HG02970 (cell line): ENCODE results near the gene TEX2.

ENCODE experiments used
- ATAC-seq: cut with Tn5 transposase; IDR thresholded peaks from one replicate; pipeline ENCODE4 v1.9.1; 2021; ENCODE audit warnings: mild to moderate bottlenecking, moderate library complexity, moderate number of reproducible peaks; ENCODE audit not compliant: unreplicated experiment, low FRiP score

The TEX2 gene

DNA sequence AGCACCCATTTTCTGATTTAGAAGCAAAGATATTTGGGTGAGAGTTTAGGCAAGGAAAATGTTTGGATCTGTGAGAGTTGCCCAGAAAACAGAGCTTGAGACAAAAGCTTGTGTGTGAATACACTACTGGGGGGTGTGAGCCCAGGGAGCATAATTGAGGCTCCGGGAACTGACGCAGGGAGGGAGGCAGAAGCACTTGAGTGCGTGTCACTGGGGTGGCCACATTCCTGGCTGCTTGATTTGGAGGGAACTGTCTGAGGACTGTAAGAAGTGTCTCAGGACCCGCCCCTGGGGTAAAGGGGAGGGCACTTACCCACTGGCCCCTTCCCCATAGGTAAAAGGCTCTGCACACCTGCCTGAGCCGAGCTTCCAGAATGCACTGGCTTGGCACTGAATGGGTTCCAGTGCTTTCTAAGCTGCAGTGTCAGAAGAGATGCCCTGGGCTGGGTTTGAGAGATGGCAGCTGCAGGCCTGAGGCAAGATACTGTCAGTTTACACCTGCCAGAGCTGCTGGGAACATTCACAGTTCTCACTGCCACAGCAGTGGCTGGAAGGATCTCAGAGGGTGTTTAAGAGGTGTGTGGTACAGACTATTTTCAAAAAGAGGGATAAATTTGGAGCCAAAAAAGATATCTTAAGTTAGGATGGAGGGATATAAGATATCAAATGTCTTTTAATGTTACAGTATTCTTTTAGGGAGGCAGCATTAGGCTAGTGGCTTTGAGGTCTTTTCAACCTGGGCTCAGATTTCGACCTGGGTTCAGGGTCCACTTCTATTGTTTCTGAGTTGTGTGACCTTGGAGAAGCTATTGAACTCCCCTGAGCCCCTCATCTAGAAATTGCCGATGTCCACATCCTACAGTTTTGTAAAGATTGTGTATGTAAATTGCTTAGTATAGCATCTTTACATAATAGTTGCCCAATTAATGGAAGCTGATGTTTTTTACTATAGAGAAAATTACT, 6.9 kb upstream of the TEX2 start:
- ATAC-seq, result no peak

GRCh38 chr17:64264891-64265290, 1.8 kb upstream of the TEX2 start:
- ATAC-seq, result no peak

- peak; percentile 25 for ATAC-seq
Measured at GRCh38 chr17:64262198-64262999, 661 bp downstream of the TEX2 start.

GRCh38 chr17:64261417-64262145, 1.5 kb downstream of the TEX2 start:
- ATAC-seq, result no peak

- ATAC-seq, result no peak
Measured at GRCh38 chr17:64260886-64261285, 2.2 kb downstream of the TEX2 start.

- ATAC-seq, result no peak
Measured at GRCh38 chr17:64259922-64260321, 3.1 kb downstream of the TEX2 start.

GRCh38 chr17:64259426-64259825, 3.6 kb downstream of the TEX2 start:
- no peak for ATAC-seq

DNA sequence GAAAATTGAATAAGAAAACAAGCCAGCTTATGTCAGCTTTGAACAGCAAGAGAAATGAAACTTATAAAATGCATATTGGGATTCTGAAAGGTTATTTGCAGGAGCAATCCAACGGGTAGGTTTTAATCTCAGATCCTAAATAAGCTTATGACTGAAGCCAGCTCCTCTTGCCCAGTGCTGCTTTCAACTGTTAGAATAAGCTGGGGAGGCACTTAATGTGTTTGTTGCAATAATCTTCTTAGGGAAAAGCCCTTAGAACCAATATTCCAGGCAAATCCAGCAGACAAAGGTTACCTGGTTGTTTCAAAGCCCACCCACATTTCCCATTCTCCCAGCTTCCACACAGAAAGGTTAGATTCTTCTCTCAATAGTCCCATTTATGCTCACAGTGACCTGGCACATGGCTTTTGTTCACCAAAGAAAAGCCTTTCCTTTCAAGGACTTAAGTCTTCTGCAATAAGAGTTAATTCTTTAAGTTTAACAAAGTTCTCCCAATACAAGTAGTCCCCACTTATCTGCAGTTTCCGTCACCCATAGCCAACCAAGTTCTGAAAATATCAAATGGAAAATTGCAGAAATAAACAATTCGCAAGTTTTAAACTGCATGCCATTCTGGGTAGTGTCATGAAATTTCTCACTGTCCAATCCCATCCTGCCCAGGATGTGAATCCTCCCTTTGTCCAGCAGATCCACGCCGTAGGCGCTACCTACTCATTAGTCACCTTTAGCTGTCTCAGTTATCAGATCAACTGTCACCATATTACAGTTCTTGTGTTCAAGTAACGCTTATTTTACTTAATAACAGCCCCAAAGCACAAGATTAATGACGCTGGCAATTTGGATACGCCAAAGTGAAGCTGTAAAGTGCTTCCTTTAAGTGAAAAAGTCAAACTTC, 5.9 kb downstream of the TEX2 start:
- ATAC-seq, result no peak

- no peak for ATAC-seq
Measured at GRCh38 chr17:64255764-64256163, 7.3 kb downstream of the TEX2 start.

- no peak for ATAC-seq
Measured at GRCh38 chr17:64254755-64255154, 8.3 kb downstream of the TEX2 start.

DNA sequence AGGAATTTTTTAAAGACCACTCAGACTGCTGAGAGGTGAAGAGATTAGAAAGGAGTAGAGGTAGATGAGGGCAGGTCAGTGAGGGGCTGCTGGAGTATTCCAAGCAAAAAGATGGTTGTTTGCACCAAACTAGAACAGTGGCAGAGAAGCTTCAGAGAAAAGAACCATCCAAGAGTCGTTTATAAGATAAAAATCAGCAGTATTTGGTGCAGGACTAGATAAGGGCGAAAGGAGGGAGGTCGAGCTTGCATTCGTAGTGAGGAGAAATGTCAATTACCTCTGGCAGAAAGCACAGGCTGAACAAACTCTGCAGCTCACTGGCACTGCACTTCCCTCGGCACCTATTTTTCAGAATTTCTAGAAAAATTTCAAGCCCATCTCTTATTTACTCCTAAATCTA, 9.6 kb downstream of the TEX2 start:
- ATAC-seq, result no peak

DNA sequence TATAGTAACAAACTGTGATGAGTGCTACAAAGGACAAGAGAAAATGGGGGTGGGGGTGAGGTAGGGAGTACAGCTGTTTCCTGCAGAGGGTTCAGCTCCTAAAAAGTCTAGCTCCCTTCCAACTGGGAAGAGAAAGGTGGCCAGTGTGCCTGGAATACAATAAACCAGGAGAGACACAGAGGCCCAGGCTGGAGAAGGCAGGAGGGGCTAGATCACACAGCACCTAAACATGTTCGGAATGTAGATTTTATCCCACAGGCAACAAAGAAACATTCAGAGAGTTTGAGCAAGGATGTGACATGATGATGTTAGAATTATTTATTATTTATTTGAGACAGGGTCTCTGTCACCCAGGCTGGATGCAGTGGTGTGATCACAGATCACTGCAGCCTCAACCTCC, 10.2 kb downstream of the TEX2 start:
- no peak for ATAC-seq

- ATAC-seq, result no peak
Measured at GRCh38 chr17:64250233-64250835, 12.7 kb downstream of the TEX2 start.

- no peak for ATAC-seq
Measured at GRCh38 chr17:64247836-64248235, 15.2 kb downstream of the TEX2 start.

DNA sequence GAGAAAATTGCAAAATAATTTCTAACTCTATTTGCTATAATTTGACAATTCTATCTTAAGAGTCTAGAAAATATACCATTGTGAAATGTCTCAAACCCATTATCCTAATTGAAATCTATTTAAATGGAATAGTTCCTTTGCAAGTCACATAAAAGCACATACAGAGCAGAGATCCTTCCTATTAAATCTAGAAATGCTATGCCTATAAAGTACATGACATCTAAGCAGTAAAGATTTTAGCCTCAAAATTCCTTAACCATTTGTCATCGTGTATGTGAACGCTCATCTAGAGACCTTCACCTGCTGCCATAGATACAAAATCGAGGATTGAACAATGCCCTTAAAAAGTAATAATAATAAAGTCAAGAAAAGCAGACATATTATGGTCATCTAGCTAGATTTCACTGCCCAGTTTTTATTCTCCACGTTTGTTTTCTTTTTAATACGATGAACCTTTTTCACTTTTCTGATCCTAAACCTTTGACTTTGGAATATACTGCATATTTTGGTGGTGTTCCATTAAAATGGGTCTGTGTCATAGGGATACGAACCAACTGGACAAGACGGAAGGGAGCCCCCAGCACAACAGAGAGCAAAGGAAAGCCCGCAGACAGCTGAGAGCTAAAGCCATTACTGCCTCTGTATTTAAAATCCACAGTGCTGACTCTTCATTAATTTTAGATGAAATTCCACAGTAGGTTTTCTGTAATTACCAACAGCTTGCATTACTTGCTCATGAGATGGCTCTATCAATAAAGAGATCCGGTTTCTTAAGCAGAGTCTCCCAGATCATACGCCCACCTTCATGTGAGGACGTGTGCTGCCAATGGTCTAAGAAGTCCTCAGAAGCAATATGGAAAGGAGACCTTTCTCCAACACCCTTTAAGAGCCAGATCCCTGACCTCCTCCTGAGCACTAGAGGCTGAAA, 17.6 kb downstream of the TEX2 start:
- no peak for ATAC-seq

DNA sequence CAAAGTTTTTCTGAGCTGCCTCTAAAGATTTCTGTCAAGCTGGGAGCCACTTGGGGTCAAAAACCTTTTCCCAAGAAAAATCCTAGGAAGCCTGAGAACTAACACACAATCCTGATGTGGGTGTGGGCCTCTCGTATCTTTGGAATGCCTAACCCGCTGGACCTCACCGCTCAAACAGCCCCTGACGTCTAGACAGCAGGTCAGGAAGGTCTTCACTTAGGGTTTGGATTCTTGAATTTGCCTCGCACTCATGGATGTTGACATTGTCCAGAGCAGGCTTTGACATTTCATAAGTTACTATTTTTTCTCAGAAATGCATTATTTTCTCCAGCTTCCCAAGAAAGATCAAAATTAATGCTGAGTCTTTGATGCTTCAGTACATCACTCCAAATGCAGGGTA, 18.9 kb downstream of the TEX2 start:
- ATAC-seq, result no peak

GRCh38 chr17:64243340-64243739, 19.7 kb downstream of the TEX2 start:
- no peak for ATAC-seq

DNA sequence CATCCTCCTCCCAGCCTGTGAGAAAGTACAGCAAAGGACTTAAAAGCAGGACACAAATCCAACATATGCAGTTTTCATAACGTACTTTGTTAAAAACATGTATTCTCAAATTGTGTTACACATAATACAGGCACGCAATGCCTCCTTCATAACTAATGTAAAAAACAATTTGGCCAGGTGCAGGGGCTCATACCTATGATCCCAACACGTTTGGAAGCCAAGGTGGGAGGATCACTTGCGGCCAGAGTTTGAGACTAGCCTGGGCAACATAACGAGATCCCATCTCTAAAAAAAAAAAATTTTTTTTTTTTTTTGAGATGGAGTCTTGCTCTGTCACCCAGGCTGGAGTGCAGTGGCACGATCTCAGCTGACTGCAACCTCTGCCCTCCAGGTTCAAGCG, 20.4 kb downstream of the TEX2 start:
- no peak for ATAC-seq
